Naive thymus-derived CD4-positive, alpha-beta T cell (primary cell): ENCODE measurements around the gene ZNF853. TPM values are rescaled to one million over a fixed set of nuclear protein-coding genes. Genes with fewer than 3 reads are reported as not detected.

Experiments used
- ATAC-seq: fragments of 150-1000 bp; cut with Tn5 transposase; 2 replicates; pipeline ENCODE4 v1.10.0; 2021; ENCODE audit warnings: mild to moderate bottlenecking, moderate library complexity
- CTCF ChIA-PET: fragments of 350-600 bp; sonication (Branson Sonifier 250); formaldehyde crosslinking; loops from one replicate; lab custom pipeline; 2021; ENCODE audit warnings: antibody characterized with exemption; lab: Charles Lee
- POLR2A ChIA-PET: fragments of 350-600 bp; sonication (Branson Sonifier 250); formaldehyde crosslinking; loops from one replicate; lab custom pipeline; 2021; ENCODE audit warnings: antibody characterized with exemption, inconsistent platforms; lab: Charles Lee
- DNase-seq, 9 donors: peaks; one replicate each; pipeline versions ENCODE4 v3.0.0 to v3.0.0-alpha.2; 2020 to 2022; ENCODE audit warnings: mixed read lengths in 1 of 9
- H3K27ac ChIP-seq: one replicate; pipeline ENCODE4 v1.7.0; 2013; ENCODE audit warnings: mild to moderate bottlenecking, low read depth, low read length, moderate library complexity
- H3K27me3 ChIP-seq, 2 donors: one replicate each; pipeline ENCODE4 v1.7.0; 2013; ENCODE audit warnings: low read length in 2 of 2, mild to moderate bottlenecking in 2 of 2, moderate library complexity in 2 of 2; ENCODE audit not compliant: control insufficient read depth in 2 of 2, insufficient read depth in 2 of 2
- H3K36me3 ChIP-seq, 3 experiments: 1 replicate in 2 of 3; 2 replicates in 1 of 3; pipeline ENCODE4 v1.7.0; 2013; ENCODE audit warnings: low read length in 3 of 3, mild to moderate bottlenecking in 3 of 3, moderate library complexity in 1 of 3; ENCODE audit not compliant: insufficient read depth in 3 of 3, control insufficient read depth in 2 of 3
- H3K4me1 ChIP-seq, 2 donors: one replicate each; pipeline ENCODE4 v1.7.0; 2013; ENCODE audit warnings: low read length in 2 of 2, mild to moderate bottlenecking in 2 of 2, moderate library complexity in 1 of 2; ENCODE audit not compliant: control insufficient read depth in 2 of 2, insufficient read depth in 2 of 2
- H3K4me3 ChIP-seq: 2 replicates; pipeline ENCODE4 v1.7.0; 2013; ENCODE audit warnings: mild to moderate bottlenecking, low read length
- H3K9me3 ChIP-seq, 3 experiments: 1 replicate in 2 of 3; 2 replicates in 1 of 3; pipeline ENCODE4 v1.7.0; 2013; ENCODE audit warnings: low read length in 3 of 3; ENCODE audit not compliant: control insufficient read depth in 2 of 3
- H3K27ac Mint-ChIP-seq, 9 donors: one replicate each; pipeline ENCODE4 v1.8.0; 2020 to 2022; ENCODE audit warnings: mixed read lengths in 9 of 9, mild to moderate bottlenecking in 8 of 9, moderate library complexity in 5 of 9, inconsistent platforms in 2 of 9
- H3K27me3 Mint-ChIP-seq, 5 donors: one replicate each; pipeline ENCODE4 v1.8.0; 2021 to 2022; ENCODE audit warnings: mixed read lengths in 5 of 5, mild to moderate bottlenecking in 1 of 5
- H3K36me3 Mint-ChIP-seq, 5 donors: one replicate each; pipeline ENCODE4 v1.8.0; 2020 to 2022; ENCODE audit warnings: mixed read lengths in 5 of 5, mild to moderate bottlenecking in 3 of 5, inconsistent platforms in 1 of 5
- H3K4me1 Mint-ChIP-seq, 7 donors: one replicate each; pipeline ENCODE4 v1.8.0; 2020 to 2022; ENCODE audit warnings: mixed read lengths in 7 of 7, mild to moderate bottlenecking in 3 of 7, inconsistent platforms in 1 of 7
- H3K4me3 Mint-ChIP-seq, 10 donors: one replicate each; pipeline ENCODE4 v1.8.0; 2020 to 2022; ENCODE audit warnings: mild to moderate bottlenecking in 10 of 10, mixed read lengths in 10 of 10, moderate library complexity in 6 of 10, inconsistent platforms in 2 of 10
- H3K9me3 Mint-ChIP-seq, 11 donors: one replicate each; pipeline ENCODE4 v1.8.0; 2020 to 2022; ENCODE audit warnings: mixed read lengths in 11 of 11, mild to moderate bottlenecking in 4 of 11, inconsistent platforms in 1 of 11, moderate library complexity in 1 of 11
- intact Hi-C, 2 donors: fragments of 100-400 bp; cut with micrococcal nuclease; formaldehyde crosslinking; loops; one replicate each; pipeline ENCODE4 v1.15.1; 2023
- polyA plus RNA-seq, 2 donors: library from polyadenylated mRNA; unstranded; fragments of 300-500 nt; fragmentation: Illumina TruSeq; gene quantifications; one replicate each; pipeline ENCODE4 v1.2.3, GENCODE V29; 2021
- total RNA-seq, 6 experiments: library from RNA in 5 of 6; stranded (reverse) in 5 of 6; gene quantifications; 1 replicate in 5 of 6; 2 replicates in 1 of 6; pipeline ENCODE4 v1.2.3 and lab custom pipeline; 2021 to 2026

ZNF853 gene
- total and polyA plus RNA-seq, 7 experiments from 2014 or later: 0.15 to 5.3 (median 3.2) TPM

GRCh38 chr7:6642861-6643640 lies 27.6 kb downstream of the ZNF853 start:
- Mint-ChIP-seq H3K4me1 (peaks cover 20 to 28% (median 21%) of the 10 kb centered on the region in 7 donors), H3K27ac (no peak overlapping the region), H3K36me3 (peaks cover 0 to 76% (median 28%) of the 10 kb centered on the region in 5 donors), H3K27me3 (no peaks in the 10 kb centered on the region), H3K4me3 (no peak overlapping the region), H3K9me3 (no peaks in the 10 kb centered on the region)
- no peak for DNase-seq
- ATAC-seq: no peak
- intact Hi-C loops: no loop called here
- Histone ChIP-seq H3K27me3 (no peaks in the 10 kb centered on the region), H3K9me3 (no peaks in the 10 kb centered on the region), H3K27ac (no peak overlapping the region), H3K4me3 (no peak overlapping the region), H3K4me1 (peaks cover 6 to 13% of the 10 kb centered on the region in 2 donors), H3K36me3 (peaks cover 0 to 84% (median 20%) of the 10 kb centered on the region in 3 experiments)
- ChIA-PET CTCF (no interaction called here), POLR2A (interaction anchor here (0.7 kb wide), 1 partner anchor 15 kb away, joined by 3 read pairs; no protein-coding TSS in a partner anchor)

GRCh38 chr7:6643915-6644625 lies 28.7 kb downstream of the ZNF853 start:
- intact Hi-C loops: no loop called here
- no peaks in the 10 kb centered on the region for H3K27me3 Mint-ChIP-seq
- H3K4me3 Mint-ChIP-seq: no peak overlapping the region
- no peak overlapping the region for H3K4me3 ChIP-seq
- ChIA-PET POLR2A (interaction anchor here (0.7 kb wide), 1 partner anchor 1675 kb away, joined by 3 read pairs; no protein-coding TSS in a partner anchor), CTCF (no interaction called here)
- H3K27ac ChIP-seq: no peak overlapping the region
- DNase-seq (no peak), ATAC-seq (no peak)
- H3K4me1 Mint-ChIP-seq: peaks cover 10 to 18% (median 12%) of the 10 kb centered on the region in 7 donors
- no peaks in the 10 kb centered on the region for H3K27me3 ChIP-seq
- H3K27ac Mint-ChIP-seq: peak overlapping the region in 1 of 9 donors; percentile 60
- H3K36me3 Mint-ChIP-seq: peaks cover 0 to 80% (median 28%) of the 10 kb centered on the region in 5 donors
- H3K36me3 ChIP-seq: peaks cover 0 to 94% (median 20%) of the 10 kb centered on the region in 3 experiments
- H3K4me1 ChIP-seq: peaks cover 0 to 3% of the 10 kb centered on the region in 2 donors
- H3K9me3 Mint-ChIP-seq: peaks cover 0 to under 1% (median 0%) of the 10 kb centered on the region in 11 donors
- H3K9me3 ChIP-seq: peaks cover 0 to under 1% (median 0%) of the 10 kb centered on the region in 3 experiments

GRCh38 chr7:6644728-6645127 lies 29.3 kb downstream of the ZNF853 start:
- ATAC-seq: no peak
- no peaks in the 10 kb centered on the region for H3K27me3 ChIP-seq
- intact Hi-C loops: no loop called here
- H3K27ac ChIP-seq: no peak overlapping the region
- H3K9me3 ChIP-seq: peaks cover 0 to 7% (median 0%) of the 10 kb centered on the region in 3 experiments
- H3K36me3 ChIP-seq: peaks cover 0 to 96% (median 24%) of the 10 kb centered on the region in 3 experiments
- H3K4me3 Mint-ChIP-seq: no peak overlapping the region
- no peak for DNase-seq
- H3K27ac Mint-ChIP-seq: no peak overlapping the region
- CTCF ChIA-PET: no interaction called here
- no peak overlapping the region for H3K4me3 ChIP-seq
- H3K4me1 ChIP-seq: no peaks in the 10 kb centered on the region
- no peaks in the 10 kb centered on the region for H3K27me3 Mint-ChIP-seq
- H3K36me3 Mint-ChIP-seq: peaks cover 0 to 75% (median 24%) of the 10 kb centered on the region in 5 donors
- H3K9me3 Mint-ChIP-seq: peaks cover 0 to 1% (median 0%) of the 10 kb centered on the region in 11 donors
- POLR2A ChIA-PET: interaction anchor here (0.7 kb wide), 1 partner anchor 1676 kb away, joined by 3 read pairs; no protein-coding TSS in a partner anchor
- peaks cover 5 to 11% (median 6%) of the 10 kb centered on the region in 7 donors for H3K4me1 Mint-ChIP-seq

GRCh38 chr7:6646465-6646864 lies 31.1 kb downstream of the ZNF853 start:
- DNase-seq (no peak), ATAC-seq (no peak)
- Mint-ChIP-seq H3K9me3 (peaks cover 0 to 13% (median 6%) of the 10 kb centered on the region in 11 donors), H3K4me1 (peaks cover 0 to 5% (median 0%) of the 10 kb centered on the region in 7 donors), H3K4me3 (no peak overlapping the region), H3K36me3 (peaks cover 9 to 79% (median 31%) of the 10 kb centered on the region in 5 donors), H3K27me3 (no peaks in the 10 kb centered on the region), H3K27ac (peak overlapping the region in 1 of 9 donors; percentile 56)
- Histone ChIP-seq H3K27ac (no peak overlapping the region), H3K27me3 (no peaks in the 10 kb centered on the region), H3K9me3 (peaks cover 0 to 19% (median 0%) of the 10 kb centered on the region in 3 experiments), H3K4me3 (no peak overlapping the region), H3K36me3 (peaks cover 0 to 96% (median 24%) of the 10 kb centered on the region in 3 experiments), H3K4me1 (no peaks in the 10 kb centered on the region)
- intact Hi-C loops: no loop called here
- CTCF ChIA-PET: no interaction called here
- POLR2A ChIA-PET: no interaction called here

- Mint-ChIP-seq H3K4me3 (no peak overlapping the region), H3K27ac (peak overlapping the region in 2 of 9 donors; percentile 19 to 56), H3K27me3 (no peaks in the 10 kb centered on the region), H3K9me3 (peaks cover 0 to 13% (median 6%) of the 10 kb centered on the region in 11 donors), H3K36me3 (peaks cover 9 to 79% (median 27%) of the 10 kb centered on the region in 5 donors), H3K4me1 (peaks cover 0 to 2% (median 0%) of the 10 kb centered on the region in 7 donors)
- ATAC-seq (no peak), DNase-seq (no peak)
- H3K36me3 ChIP-seq: peaks cover 0 to 96% (median 24%) of the 10 kb centered on the region in 3 experiments
- H3K9me3 ChIP-seq: peaks cover 0 to 19% (median 3%) of the 10 kb centered on the region in 3 experiments
- ChIA-PET CTCF (no interaction called here), POLR2A (no interaction called here)
- no peak overlapping the region for H3K27ac ChIP-seq
- no peaks in the 10 kb centered on the region for H3K4me1 ChIP-seq
- intact Hi-C loops: no loop called here
- no peak overlapping the region for H3K4me3 ChIP-seq
- no peaks in the 10 kb centered on the region for H3K27me3 ChIP-seq
Observed at GRCh38 chr7:6647080-6647479, 31.7 kb downstream of the ZNF853 start.

GRCh38 chr7:6647541-6647940 lies 32.1 kb downstream of the ZNF853 start:
- no peak overlapping the region for H3K27ac Mint-ChIP-seq
- H3K9me3 Mint-ChIP-seq: peaks cover 0 to 13% (median 6%) of the 10 kb centered on the region in 11 donors
- DNase-seq (no peak), ATAC-seq (peak; percentile 13)
- H3K4me1 ChIP-seq: no peaks in the 10 kb centered on the region
- H3K36me3 ChIP-seq: peaks cover 0 to 96% (median 24%) of the 10 kb centered on the region in 3 experiments
- ChIA-PET POLR2A (no interaction called here), CTCF (no interaction called here)
- H3K4me3 ChIP-seq: no peak overlapping the region
- no peaks in the 10 kb centered on the region for H3K27me3 ChIP-seq
- H3K4me3 Mint-ChIP-seq: no peak overlapping the region
- H3K27me3 Mint-ChIP-seq: no peaks in the 10 kb centered on the region
- intact Hi-C loops: no loop called here
- H3K4me1 Mint-ChIP-seq: peaks cover 0 to under 1% (median 0%) of the 10 kb centered on the region in 7 donors
- H3K27ac ChIP-seq: no peak overlapping the region
- H3K9me3 ChIP-seq: peaks cover 0 to 19% (median 5%) of the 10 kb centered on the region in 3 experiments
- peaks cover 9 to 75% (median 29%) of the 10 kb centered on the region in 5 donors for H3K36me3 Mint-ChIP-seq
